Brain pericyte (primary cell): Measurements from ENCODE around the gene KIAA1191.

Experiments used
- DNase-seq: peaks from one replicate; pipeline ENCODE4 v3.0.0-alpha.2; 2012; ENCODE audit warnings: low read depth, low spot score

The KIAA1191 gene

DNA sequence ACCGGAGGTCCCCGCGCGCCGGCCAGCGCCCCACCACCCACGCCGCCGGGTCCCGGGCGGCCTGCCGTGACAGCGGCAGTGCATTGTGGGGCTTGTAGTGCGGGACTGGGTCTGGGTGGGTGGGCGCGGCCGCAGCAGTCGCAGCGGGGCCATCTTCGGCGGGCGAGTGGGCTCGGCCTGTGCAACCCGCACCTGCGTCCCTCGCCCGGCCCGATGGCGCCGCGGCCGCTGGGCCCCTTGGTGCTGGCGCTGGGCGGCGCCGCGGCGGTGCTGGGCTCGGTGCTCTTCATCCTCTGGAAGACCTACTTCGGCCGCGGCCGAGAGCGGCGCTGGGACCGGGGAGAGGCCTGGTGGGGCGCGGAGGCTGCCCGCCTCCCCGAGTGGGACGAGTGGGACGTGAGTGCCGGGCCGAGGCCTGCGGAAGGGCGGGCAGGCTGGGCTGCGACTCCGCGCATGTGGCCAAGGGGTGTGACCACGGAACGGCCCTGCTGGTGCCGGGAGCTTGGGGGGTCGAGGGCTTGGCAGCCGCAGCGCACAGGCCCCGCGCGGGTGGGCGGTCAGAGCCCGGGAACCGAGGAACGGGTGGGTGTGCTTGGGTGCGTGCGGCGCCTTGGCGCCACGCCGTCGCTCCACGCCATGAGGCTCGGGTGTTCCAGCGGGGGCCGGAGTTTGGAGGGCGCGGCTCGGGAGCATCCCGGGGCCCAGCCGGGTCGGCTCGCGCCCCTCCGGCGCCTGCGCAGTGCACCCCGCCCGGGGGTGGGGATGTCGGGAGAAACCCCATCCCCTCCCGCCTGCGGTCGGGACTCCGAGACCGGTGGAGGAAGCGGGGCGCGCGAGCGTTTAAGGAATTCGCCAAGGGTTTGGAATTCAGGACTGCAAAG, 4.0 kb upstream of the KIAA1191 start, which contains the start of gene ARL10:
Gene ARL10 (plus strand): TSS at position 137 of the 881 bp plus-strand sequence. CDS start 77 bp downstream, at position 214.
- no peak for DNase-seq

GRCh38 chr5:176364765-176365350, 3.3 kb upstream of the KIAA1191 start:
- no peak for DNase-seq

- DNase-seq, result no peak
Observed at GRCh38 chr5:176362233-176362490, 598 bp upstream of the KIAA1191 start.

- DNase-seq, result no peak
Observed at GRCh38 chr5:176360894-176361436, 599 bp downstream of the KIAA1191 start.

GRCh38 chr5:176359658-176360057, 1.9 kb downstream of the KIAA1191 start:
- no peak for DNase-seq

DNA sequence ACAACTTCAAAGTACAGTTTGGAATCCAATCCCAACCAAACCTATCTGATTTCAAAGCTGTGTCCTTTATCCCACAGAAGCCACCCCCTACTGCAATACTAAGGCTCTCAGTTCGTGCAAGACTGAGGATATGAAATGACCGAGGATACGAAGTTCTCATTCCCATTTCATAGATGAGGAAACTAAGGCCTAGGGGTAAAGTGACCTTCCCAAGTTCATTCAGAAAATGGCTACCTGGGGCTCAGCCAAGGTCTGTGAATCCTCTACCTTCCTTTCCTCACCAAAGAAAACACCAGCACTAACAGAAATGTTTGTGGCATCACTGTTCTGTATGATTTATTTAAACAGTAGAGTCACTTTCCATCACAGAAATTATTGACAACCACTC, 5.4 kb downstream of the KIAA1191 start:
- DNase-seq, result no peak

DNA sequence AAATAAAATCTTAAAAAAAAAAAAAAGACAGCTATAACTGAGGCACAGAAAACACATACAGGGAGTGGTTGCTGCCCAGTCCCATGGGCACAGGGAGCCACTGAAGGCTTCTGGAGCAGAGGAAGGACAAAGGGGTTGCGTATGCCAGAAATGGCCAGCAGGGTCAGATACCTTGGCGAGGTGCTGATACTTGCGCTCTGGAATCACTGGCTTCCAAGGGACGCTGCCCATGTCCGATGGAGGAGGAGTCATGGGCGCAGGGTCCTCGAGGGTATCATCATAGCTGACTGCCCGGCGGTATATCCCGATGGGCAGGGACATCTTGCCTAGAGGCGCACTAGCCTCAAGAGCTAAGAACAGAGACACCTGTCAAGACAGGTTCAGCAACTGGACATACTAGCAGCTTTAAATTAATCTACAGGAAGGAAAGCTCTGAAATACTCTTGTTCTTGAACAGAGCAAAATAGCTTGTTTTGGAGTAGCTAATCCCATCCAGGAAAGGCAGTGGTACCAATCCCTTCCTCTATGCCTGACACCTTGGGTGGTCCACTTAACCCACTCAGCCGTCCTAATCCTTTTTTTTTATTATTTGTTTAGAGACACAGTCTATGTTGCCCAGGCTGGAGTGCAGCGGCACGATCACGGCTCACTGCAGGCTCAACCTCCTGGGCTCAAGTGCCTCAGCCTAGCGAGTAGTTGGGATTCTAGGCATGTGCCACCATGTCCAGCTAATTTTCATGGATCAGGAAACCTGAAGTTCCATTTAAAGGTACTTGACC, 6.0 kb downstream of the KIAA1191 start:
- no peak for DNase-seq

DNA sequence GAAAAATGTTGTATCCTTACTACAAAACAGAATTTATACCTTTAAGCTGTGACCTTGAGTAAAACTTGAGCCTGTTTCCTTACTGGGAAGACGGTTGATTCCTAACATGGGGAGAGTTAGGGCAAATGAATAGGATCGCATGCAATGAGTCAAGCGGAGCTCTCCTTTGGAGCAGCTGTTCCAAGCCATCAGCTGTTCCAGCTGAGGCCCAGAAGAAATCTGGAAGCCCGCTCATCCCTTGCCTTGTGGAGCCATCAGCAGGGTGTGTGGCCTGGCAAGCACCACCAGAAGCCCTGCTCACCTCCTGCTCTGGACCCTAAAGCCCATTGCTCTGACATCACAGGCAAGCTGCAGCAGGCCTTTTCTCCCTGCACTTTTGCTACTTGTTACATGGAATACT, 8.0 kb downstream of the KIAA1191 start:
- DNase-seq, result no peak

- DNase-seq, result no peak
Observed at GRCh38 chr5:176352116-176352878, 9.3 kb downstream of the KIAA1191 start.

GRCh38 chr5:176350416-176350815, 11.1 kb downstream of the KIAA1191 start:
- no peak for DNase-seq

DNA sequence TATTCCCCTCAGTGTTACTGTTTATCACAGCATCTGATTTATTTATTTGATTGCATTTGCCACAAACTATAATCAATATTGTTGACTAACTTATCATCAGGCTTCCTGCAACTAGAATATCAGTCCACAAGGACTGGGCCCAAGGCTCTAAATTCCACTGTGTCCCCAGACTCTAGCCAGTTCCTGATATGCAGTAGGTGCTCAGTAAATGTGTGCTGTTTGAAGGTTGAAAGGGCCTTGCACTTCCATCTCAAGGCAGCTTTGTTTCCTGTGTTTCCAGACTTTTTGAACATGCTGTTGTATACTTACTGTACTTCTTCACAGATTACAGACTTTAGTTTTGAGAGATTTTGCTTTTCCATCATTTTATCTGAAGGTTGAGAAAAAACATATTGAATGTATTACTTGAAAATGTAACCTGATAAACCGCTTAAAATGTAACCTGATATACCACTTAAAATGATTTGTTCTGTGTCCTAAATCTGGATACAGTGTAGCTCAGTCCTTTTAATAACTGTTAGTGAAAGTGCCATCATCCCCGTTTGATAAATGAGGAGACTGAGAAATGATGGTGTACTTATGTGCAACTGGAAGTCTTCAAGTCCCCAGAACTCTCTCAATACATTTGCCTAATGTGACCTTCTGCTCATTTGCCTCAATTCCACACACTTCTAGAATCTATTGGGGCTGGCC, 18.7 kb downstream of the KIAA1191 start:
- DNase-seq, result no peak

GRCh38 chr5:176342158-176342483, 19.4 kb downstream of the KIAA1191 start:
- no peak for DNase-seq

- DNase-seq, result no peak
Observed at GRCh38 chr5:176341325-176342157, 20.0 kb downstream of the KIAA1191 start.

DNA sequence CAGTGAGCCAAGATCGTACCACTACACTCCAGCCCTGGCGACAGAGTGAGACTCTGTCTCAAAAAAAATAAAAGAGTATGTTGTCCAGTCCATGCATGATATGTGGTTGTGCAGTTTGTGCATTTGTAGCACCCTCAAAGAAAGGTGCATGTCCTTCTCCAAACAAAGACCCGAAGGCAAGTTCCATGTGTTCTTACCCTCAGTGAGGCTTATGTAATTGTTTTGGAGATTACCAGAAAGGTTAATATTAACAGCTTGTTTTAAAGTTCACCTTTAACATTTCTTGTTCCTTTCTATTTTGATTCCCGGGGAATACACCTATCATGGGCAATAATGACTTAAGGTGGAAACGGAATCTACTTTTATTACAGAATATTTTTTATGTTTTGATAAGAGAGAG, 22.3 kb downstream of the KIAA1191 start:
- no peak for DNase-seq

DNA sequence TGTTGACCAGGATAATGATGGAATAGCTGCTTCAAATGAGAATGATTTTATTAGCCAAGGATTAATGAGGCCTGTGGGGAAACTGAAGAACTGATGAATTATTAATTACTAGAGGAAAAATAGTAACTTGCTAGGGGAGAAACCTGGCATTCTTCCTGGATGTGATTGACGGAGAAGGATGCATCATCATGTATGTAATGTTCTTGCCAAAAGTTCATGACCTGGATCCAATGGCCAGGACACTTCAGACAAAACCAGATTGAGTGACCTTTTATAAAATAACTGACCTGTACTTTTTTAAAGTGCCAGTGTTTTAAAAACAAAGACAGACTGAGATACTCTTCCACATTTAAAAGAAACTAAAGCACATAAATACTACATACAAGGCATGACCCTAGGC, 23.7 kb downstream of the KIAA1191 start:
- DNase-seq, result no peak

DNA sequence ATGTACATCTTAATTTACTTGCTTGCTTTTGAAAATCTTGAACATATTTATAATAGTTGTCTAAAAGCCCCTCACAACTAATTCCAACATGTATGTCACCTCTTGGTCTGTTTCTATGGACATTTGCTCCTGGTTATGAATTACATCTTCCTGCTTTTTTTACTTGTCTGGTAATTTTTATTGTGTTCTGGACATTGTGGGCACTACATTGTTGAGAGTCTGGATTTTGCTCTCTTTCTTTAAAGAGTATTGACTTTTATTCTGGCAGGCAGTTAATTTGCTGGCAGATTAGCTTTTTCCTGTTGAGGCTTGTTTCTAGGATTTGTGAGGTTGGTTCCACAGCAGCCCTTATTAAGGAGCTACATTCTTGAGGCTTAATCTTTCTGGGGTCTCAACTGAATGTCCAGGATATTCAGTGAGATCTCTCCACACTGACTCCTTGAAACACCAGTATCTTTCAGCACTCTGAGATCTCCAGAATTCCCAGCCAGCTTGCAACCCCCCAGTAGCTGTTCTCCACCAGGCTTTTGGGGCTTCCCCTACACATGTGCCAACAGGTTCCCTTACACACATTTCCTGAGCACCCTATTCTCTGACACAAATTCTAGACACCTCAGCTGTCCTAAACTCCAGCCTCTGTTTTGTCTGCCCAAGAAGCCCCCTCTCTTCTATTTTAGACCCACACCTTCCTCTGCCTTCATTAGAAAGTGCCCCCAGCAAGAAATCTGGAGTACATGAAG, 27.4 kb downstream of the KIAA1191 start:
- no peak for DNase-seq

- DNase-seq, result no peak
Observed at GRCh38 chr5:176320577-176320976, 41.0 kb downstream of the KIAA1191 start.

GRCh38 chr5:176319827-176320554, 41.6 kb downstream of the KIAA1191 start:
- DNase-seq, result no peak
